Activated CD4-positive, alpha-beta T cell treated with anti-CD3 and anti-CD28 coated beads, Interleukin-2, Interleukin-4, amounts not matched to agents 100 ng/mL and 50 ng/mL, durations not matched to agents 16 hours and 8 hours (primary cell): Measurements from ENCODE around the gene TEAD4.

Experiments used
- DNase-seq: peaks from one replicate; pipeline ENCODE4 v3.0.0-alpha.2; 2020; ENCODE audit warnings: low spot score

Gene TEAD4

GRCh38 chr12:3002646-3003045 is 43.4 kb downstream of the TEAD4 start:
- DNase-seq: no peak

- DNase-seq: no peak
Measured at GRCh38 chr12:3003357-3003992, 44.3 kb downstream of the TEAD4 start.

- DNase-seq: no peak
Measured at GRCh38 chr12:3004655-3005565, 45.7 kb downstream of the TEAD4 start.

- no peak for DNase-seq
Measured at GRCh38 chr12:3005736-3006135, 46.5 kb downstream of the TEAD4 start.

GRCh38 chr12:3009780-3010179 is 50.6 kb downstream of the TEAD4 start:
- DNase-seq: no peak

GRCh38 chr12:3010214-3010930 is 51.2 kb downstream of the TEAD4 start:
- DNase-seq: no peak

- DNase-seq: no peak
Measured at GRCh38 chr12:3012786-3013185, 53.6 kb downstream of the TEAD4 start.

- DNase-seq: no peak
Measured at GRCh38 chr12:3014641-3015040, 55.4 kb downstream of the TEAD4 start.

- no peak for DNase-seq
Measured at GRCh38 chr12:3015356-3015755, 56.2 kb downstream of the TEAD4 start.

GRCh38 chr12:3016191-3016590 is 57.0 kb downstream of the TEAD4 start:
- no peak for DNase-seq

GRCh38 chr12:3017281-3017680 is 58.1 kb downstream of the TEAD4 start:
- DNase-seq: no peak

GRCh38 chr12:3018284-3019004 is 59.2 kb downstream of the TEAD4 start:
- DNase-seq: no peak

- no peak for DNase-seq
Measured at GRCh38 chr12:3019005-3019680, 59.9 kb downstream of the TEAD4 start.

- DNase-seq: no peak
Measured at GRCh38 chr12:3020399-3020798, 61.2 kb downstream of the TEAD4 start.

- no peak for DNase-seq
Measured at GRCh38 chr12:3020850-3021435, 61.7 kb downstream of the TEAD4 start.

- DNase-seq: no peak
Measured at GRCh38 chr12:3022411-3022810, 63.2 kb downstream of the TEAD4 start.

GRCh38 chr12:3022961-3023360 is 63.8 kb downstream of the TEAD4 start:
- no peak for DNase-seq

- no peak for DNase-seq
Measured at GRCh38 chr12:3028108-3028507, 68.9 kb downstream of the TEAD4 start.

GRCh38 chr12:3030821-3031429 is 71.7 kb downstream of the TEAD4 start:
- DNase-seq: no peak

- no peak for DNase-seq
Measured at GRCh38 chr12:3032161-3032560, 73.0 kb downstream of the TEAD4 start.
